Measurements from ENCODE around the gene CERS6. TPM values are rescaled to one million over a fixed set of nuclear protein-coding genes. Genes with fewer than 3 reads are reported as not detected.
A peak's percentile ranks its signal among the peaks of the same experiment; 100 is the strongest.
"Not testable (repeated sequence)": the region's sequence is repeated elsewhere in the genome, so short reads cannot be mapped to it uniquely, and the experiment has no call there.

CERS6 gene
- total and polyA plus RNA-seq, 4 donors: 4.2 to 20.4 (median 10.1) TPM

DNA sequence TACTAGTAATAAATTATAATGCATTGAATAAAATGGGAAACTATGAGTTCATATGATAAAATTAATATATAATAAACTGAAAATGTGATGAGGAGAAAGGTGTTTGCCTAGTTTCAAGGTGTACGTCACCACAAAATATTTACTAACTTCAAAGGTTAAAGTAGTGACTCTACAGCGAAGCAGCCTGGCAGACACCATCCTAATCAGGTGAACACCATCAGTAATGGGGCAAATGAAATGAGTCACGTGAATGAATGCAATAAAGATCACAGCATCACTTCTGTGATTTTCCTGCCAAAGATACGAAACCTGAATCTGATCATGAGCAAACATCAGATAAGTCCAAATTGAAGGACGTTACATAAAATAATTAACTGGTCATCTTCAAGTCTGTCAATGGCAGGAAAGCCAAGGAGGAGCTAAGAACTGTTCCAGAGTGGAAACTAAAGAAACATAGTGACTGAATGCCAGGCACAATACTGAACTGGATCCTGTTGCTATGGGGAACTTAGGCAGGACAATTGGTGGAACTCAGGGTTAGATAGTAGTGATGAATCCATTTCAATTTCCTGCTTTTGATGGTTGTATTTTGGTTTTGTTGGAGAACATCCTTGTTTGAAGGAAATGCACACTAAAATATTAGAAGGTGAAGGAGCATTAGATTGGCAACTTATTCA lies 334.3 kb downstream of the CERS6 start:
- Histone ChIP-seq H3K9ac (ENCODE audit: low read depth in 1 of 2, low read length in 2 of 2) (no peak overlapping the region), H3K36me3 (ENCODE audit: control insufficient read depth in 4 of 4, insufficient read depth in 3 of 4, low read depth in 1 of 4, low read length in 3 of 4) (no peaks in the 10 kb centered on the region), H3K4me3 (ENCODE audit: low read depth in 1 of 3, low read length in 3 of 3) (no peak overlapping the region), H3K4me1 (ENCODE audit: control insufficient read depth in 4 of 4, insufficient read depth in 4 of 4, low read length in 3 of 4) (no peaks in the 10 kb centered on the region), H3K27ac (ENCODE audit: low read depth in 1 of 2, low read length in 2 of 2) (no peak overlapping the region), H3K27me3 (ENCODE audit: control insufficient read depth in 4 of 4, insufficient read depth in 4 of 4, low read length in 3 of 4) (no peaks in the 10 kb centered on the region), H3K9me3 (ENCODE audit: control insufficient read depth in 4 of 4, low read length in 3 of 4) (no peaks in the 10 kb centered on the region)
- no peak for DNase-seq (ENCODE audit: low spot score)
- WGBS: 84% methylated on average over 5 of the region's 5 CpGs
- TF ChIP-seq NR2F2 (IDR thresholded peaks at IDR 0.05): peak; percentile 64
- TF ChIP-seq, protein P1, sequence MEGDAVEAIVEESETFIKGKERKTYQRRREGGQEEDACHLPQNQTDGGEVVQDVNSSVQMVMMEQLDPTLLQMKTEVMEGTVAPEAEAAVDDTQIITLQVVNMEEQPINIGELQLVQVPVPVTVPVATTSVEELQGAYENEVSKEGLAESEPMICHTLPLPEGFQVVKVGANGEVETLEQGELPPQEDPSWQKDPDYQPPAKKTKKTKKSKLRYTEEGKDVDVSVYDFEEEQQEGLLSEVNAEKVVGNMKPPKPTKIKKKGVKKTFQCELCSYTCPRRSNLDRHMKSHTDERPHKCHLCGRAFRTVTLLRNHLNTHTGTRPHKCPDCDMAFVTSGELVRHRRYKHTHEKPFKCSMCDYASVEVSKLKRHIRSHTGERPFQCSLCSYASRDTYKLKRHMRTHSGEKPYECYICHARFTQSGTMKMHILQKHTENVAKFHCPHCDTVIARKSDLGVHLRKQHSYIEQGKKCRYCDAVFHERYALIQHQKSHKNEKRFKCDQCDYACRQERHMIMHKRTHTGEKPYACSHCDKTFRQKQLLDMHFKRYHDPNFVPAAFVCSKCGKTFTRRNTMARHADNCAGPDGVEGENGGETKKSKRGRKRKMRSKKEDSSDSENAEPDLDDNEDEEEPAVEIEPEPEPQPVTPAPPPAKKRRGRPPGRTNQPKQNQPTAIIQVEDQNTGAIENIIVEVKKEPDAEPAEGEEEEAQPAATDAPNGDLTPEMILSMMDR (IDR thresholded peaks at IDR 0.05; ENCODE audit: low read depth, low read length, missing input control): no peak

DNA sequence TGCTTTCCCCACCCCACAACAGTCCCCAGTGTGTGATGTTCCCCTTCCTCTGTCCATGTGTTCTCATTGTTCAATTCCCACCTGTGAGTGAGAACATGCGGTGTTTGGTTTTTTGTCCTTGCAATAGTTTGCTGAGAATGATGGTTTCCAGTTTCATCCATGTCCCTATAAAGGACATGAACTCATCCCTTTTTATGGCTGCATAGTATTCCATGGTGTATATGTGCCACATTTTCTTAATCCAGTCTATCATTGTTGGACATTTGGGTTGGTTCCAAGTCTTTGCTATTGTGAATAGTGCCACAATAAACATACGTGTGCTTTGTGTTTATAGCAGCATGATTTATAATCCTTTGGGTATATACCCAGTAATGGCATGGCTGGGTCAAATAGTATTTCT lies 335.1 kb downstream of the CERS6 start:
- H3K4me1 ChIP-seq (ENCODE audit: control insufficient read depth in 4 of 4, insufficient read depth in 4 of 4, low read length in 3 of 4); H3K9ac ChIP-seq (ENCODE audit: low read depth in 1 of 2, low read length in 2 of 2); H3K9me3 ChIP-seq (ENCODE audit: control insufficient read depth in 4 of 4, low read length in 3 of 4); DNase-seq (ENCODE audit: low spot score); H3K27ac ChIP-seq (ENCODE audit: low read depth in 1 of 2, low read length in 2 of 2); H3K4me3 ChIP-seq (ENCODE audit: low read depth in 1 of 3, low read length in 3 of 3); H3K27me3 ChIP-seq (ENCODE audit: control insufficient read depth in 4 of 4, insufficient read depth in 4 of 4, low read length in 3 of 4); H3K36me3 ChIP-seq (ENCODE audit: control insufficient read depth in 4 of 4, insufficient read depth in 3 of 4, low read depth in 1 of 4, low read length in 3 of 4): not testable (repeated sequence)
- 89% methylated on average over 2 of the region's 2 CpGs for WGBS

DNA sequence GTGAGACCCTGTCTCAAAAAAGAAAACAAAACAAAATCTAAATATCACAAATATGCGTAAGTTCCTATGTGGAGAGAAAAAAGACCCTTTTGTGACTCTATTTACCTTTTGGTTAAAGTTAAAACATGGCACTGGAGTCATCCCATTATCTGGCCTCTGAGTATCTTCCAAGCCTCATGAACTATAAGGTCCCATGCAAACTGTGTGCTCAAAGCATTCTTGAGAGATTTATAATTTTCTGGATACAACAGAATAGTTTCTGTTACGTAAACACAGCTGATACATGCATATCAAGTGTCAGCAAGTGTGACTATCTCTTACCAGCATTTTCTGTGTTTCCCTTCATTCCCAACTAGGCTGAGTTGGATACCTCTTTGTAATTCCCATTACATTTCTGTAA lies 337.5 kb downstream of the CERS6 start:
- Histone ChIP-seq H3K36me3 (ENCODE audit: control insufficient read depth in 4 of 4, insufficient read depth in 3 of 4, low read depth in 1 of 4, low read length in 3 of 4) (no peaks in the 10 kb centered on the region), H3K9ac (ENCODE audit: low read depth in 1 of 2, low read length in 2 of 2) (no peak overlapping the region), H3K9me3 (ENCODE audit: control insufficient read depth in 4 of 4, low read length in 3 of 4) (no peaks in the 10 kb centered on the region), H3K27me3 (ENCODE audit: control insufficient read depth in 4 of 4, insufficient read depth in 4 of 4, low read length in 3 of 4) (no peaks in the 10 kb centered on the region), H3K4me1 (ENCODE audit: control insufficient read depth in 4 of 4, insufficient read depth in 4 of 4, low read length in 3 of 4) (no peaks in the 10 kb centered on the region), H3K27ac (ENCODE audit: low read depth in 1 of 2, low read length in 2 of 2) (no peak overlapping the region), H3K4me3 (ENCODE audit: low read depth in 1 of 3, low read length in 3 of 3) (no peak overlapping the region)
- DNase-seq (ENCODE audit: low spot score): no peak
- WGBS: 72% methylated on average over 2 of the region's 2 CpGs
- no peak for TF ChIP-seq JUND (IDR thresholded peaks at IDR 0.05)
- no peak for TF ChIP-seq RXRA (IDR thresholded peaks at IDR 0.05)
- TF ChIP-seq GABPA (IDR thresholded peaks at IDR 0.05 in 1 of 2, conservative IDR thresholded peaks at IDR 0.05 in 1 of 2): no peak
- no peak for TF ChIP-seq EGR1 (IDR thresholded peaks at IDR 0.05; ENCODE audit: low read depth in 2 of 2)
- no peak for TF ChIP-seq YY1 (IDR thresholded peaks at IDR 0.05)
- TF ChIP-seq RAD21 (IDR thresholded peaks at IDR 0.05): no peak
- no peak for TF ChIP-seq NR2F2 (IDR thresholded peaks at IDR 0.05)
- TF ChIP-seq, protein P2, sequence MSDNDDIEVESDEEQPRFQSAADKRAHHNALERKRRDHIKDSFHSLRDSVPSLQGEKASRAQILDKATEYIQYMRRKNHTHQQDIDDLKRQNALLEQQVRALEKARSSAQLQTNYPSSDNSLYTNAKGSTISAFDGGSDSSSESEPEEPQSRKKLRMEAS (IDR thresholded peaks at IDR 0.05): no peak
- TF ChIP-seq, protein P1 (IDR thresholded peaks at IDR 0.05; ENCODE audit: low read depth, low read length, missing input control): no peak
- TF ChIP-seq, protein P3, sequence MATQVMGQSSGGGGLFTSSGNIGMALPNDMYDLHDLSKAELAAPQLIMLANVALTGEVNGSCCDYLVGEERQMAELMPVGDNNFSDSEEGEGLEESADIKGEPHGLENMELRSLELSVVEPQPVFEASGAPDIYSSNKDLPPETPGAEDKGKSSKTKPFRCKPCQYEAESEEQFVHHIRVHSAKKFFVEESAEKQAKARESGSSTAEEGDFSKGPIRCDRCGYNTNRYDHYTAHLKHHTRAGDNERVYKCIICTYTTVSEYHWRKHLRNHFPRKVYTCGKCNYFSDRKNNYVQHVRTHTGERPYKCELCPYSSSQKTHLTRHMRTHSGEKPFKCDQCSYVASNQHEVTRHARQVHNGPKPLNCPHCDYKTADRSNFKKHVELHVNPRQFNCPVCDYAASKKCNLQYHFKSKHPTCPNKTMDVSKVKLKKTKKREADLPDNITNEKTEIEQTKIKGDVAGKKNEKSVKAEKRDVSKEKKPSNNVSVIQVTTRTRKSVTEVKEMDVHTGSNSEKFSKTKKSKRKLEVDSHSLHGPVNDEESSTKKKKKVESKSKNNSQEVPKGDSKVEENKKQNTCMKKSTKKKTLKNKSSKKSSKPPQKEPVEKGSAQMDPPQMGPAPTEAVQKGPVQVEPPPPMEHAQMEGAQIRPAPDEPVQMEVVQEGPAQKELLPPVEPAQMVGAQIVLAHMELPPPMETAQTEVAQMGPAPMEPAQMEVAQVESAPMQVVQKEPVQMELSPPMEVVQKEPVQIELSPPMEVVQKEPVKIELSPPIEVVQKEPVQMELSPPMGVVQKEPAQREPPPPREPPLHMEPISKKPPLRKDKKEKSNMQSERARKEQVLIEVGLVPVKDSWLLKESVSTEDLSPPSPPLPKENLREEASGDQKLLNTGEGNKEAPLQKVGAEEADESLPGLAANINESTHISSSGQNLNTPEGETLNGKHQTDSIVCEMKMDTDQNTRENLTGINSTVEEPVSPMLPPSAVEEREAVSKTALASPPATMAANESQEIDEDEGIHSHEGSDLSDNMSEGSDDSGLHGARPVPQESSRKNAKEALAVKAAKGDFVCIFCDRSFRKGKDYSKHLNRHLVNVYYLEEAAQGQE (IDR thresholded peaks at IDR 0.05): no peak
- no peak for TF ChIP-seq TAF1 (conservative IDR thresholded peaks at IDR 0.05)
- TF ChIP-seq SP1 (IDR thresholded peaks at IDR 0.05): no peak
- TF ChIP-seq, protein P4, sequence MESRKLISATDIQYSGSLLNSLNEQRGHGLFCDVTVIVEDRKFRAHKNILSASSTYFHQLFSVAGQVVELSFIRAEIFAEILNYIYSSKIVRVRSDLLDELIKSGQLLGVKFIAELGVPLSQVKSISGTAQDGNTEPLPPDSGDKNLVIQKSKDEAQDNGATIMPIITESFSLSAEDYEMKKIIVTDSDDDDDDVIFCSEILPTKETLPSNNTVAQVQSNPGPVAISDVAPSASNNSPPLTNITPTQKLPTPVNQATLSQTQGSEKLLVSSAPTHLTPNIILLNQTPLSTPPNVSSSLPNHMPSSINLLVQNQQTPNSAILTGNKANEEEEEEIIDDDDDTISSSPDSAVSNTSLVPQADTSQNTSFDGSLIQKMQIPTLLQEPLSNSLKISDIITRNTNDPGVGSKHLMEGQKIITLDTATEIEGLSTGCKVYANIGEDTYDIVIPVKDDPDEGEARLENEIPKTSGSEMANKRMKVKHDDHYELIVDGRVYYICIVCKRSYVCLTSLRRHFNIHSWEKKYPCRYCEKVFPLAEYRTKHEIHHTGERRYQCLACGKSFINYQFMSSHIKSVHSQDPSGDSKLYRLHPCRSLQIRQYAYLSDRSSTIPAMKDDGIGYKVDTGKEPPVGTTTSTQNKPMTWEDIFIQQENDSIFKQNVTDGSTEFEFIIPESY (IDR thresholded peaks at IDR 0.05): no peak

Data from liver (tissue), 9 donors.